ENCODE data around the gene RHBDF2. TPM values are rescaled to one million over a fixed set of nuclear protein-coding genes. Genes with fewer than 3 reads are reported as not detected.

RHBDF2 gene
- total RNA-seq, 1 donor from 2014 or later = 30.7 TPM

DNA sequence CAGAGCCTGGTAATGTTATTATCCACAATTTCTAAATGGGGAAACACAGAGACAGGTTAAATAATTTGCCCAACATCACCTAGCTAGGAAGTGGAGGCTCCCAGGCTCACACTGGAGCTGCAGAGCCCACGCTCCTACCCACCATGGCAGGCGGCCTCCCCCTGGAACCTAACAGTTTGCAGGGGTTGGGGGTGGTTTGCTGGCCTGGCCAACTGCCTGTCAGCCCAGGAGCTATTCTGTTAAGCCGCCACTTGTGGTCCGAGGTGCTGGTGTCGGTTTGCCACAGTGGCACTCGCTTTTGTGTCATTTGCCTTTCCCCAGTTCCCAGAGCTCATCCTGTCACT is 42.2 kb upstream of the RHBDF2 start:
- H3K36me3 ChIP-seq (ENCODE audit: insufficient read depth, low read length) = no peaks in the 10 kb centered on the region
- H3K27me3 ChIP-seq (ENCODE audit: insufficient read depth, low read length) = peaks cover 14% of the 10 kb centered on the region
- H3K4me3 ChIP-seq (ENCODE audit: insufficient read depth, low read depth, low read length) = no peak overlapping the region
- H3K36me3 Mint-ChIP-seq (ENCODE audit: low read depth, unreplicated experiment) = peaks cover 2% of the 10 kb centered on the region
- FAIRE-seq = no peak
- no peak overlapping the region for H3K9ac ChIP-seq (ENCODE audit: low read length)
- TF ChIP-seq EZH2 (IDR thresholded peaks at IDR 0.05; ENCODE audit: insufficient read depth, low read length) = no peak
- no peaks in the 10 kb centered on the region for H3K9me3 ChIP-seq (ENCODE audit: insufficient read depth, low read depth, low read length)
- no peaks in the 10 kb centered on the region for H3K79me2 ChIP-seq (ENCODE audit: insufficient read depth, low read length)
- H3K4me1 ChIP-seq (ENCODE audit: insufficient read depth, low read length) = peaks cover 45% of the 10 kb centered on the region
- peaks cover 27% of the 10 kb centered on the region for H3K27me3 Mint-ChIP-seq (ENCODE audit: low read depth, unreplicated experiment)
- peaks cover 30% of the 10 kb centered on the region for H3K4me1 Mint-ChIP-seq (ENCODE audit: low read depth, unreplicated experiment)
- H3K27ac Mint-ChIP-seq (ENCODE audit: unreplicated experiment) = no peak overlapping the region
- H3K4me2 ChIP-seq (ENCODE audit: low read length) = no peak overlapping the region
- H2AFZ ChIP-seq (ENCODE audit: low read depth, low read length) = no peak overlapping the region
- H3K27ac ChIP-seq (ENCODE audit: low read depth, low read length) = no peak overlapping the region
- no peaks in the 10 kb centered on the region for H3K9me3 Mint-ChIP-seq (ENCODE audit: unreplicated experiment)
- no peak for DNase-seq (ENCODE audit: low read depth)
- no peaks in the 10 kb centered on the region for H4K20me1 ChIP-seq (ENCODE audit: insufficient read depth, low read length)
- H3K4me3 Mint-ChIP-seq (ENCODE audit: unreplicated experiment) = no peak overlapping the region

DNA sequence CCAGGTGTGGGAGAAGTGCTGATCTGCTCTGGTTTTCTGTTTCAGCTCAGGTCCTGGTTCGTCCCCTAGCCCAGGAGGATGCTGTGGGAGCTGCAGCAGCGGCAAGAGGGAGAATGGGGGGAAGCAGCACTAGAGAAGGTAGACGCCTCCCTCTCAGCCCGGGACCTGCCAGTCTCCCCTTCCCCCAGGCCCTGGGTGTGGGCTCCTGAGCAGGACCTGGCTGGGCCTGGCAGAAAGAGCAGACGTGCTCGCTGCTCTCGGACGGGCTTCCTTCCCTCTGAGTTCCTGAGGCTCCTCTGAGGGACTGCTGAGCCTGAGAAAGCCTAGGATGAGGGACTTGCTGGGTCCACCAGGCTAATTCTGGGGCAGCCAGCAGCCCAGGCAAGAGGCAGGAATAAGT is 41.8 kb upstream of the RHBDF2 start:
- peaks cover 27% of the 10 kb centered on the region for H3K27me3 Mint-ChIP-seq (ENCODE audit: low read depth, unreplicated experiment)
- H3K27ac Mint-ChIP-seq (ENCODE audit: unreplicated experiment) = no peak overlapping the region
- Histone ChIP-seq H2AFZ (ENCODE audit: low read depth, low read length) (no peak overlapping the region), H3K79me2 (ENCODE audit: insufficient read depth, low read length) (no peaks in the 10 kb centered on the region), H3K9ac (ENCODE audit: low read length) (no peak overlapping the region), H3K9me3 (ENCODE audit: insufficient read depth, low read depth, low read length) (no peaks in the 10 kb centered on the region), H3K4me3 (ENCODE audit: insufficient read depth, low read depth, low read length) (no peak overlapping the region), H3K27me3 (ENCODE audit: insufficient read depth, low read length) (peaks cover 19% of the 10 kb centered on the region), H4K20me1 (ENCODE audit: insufficient read depth, low read length) (no peaks in the 10 kb centered on the region), H3K4me2 (ENCODE audit: low read length) (no peak overlapping the region), H3K36me3 (ENCODE audit: insufficient read depth, low read length) (no peaks in the 10 kb centered on the region), H3K27ac (ENCODE audit: low read depth, low read length) (no peak overlapping the region), H3K4me1 (ENCODE audit: insufficient read depth, low read length) (peaks cover 47% of the 10 kb centered on the region)
- H3K4me3 Mint-ChIP-seq (ENCODE audit: unreplicated experiment) = no peak overlapping the region
- H3K4me1 Mint-ChIP-seq (ENCODE audit: low read depth, unreplicated experiment) = peaks cover 30% of the 10 kb centered on the region
- DNase-seq (ENCODE audit: low read depth) (no peak), FAIRE-seq (no peak)
- peaks cover 2% of the 10 kb centered on the region for H3K36me3 Mint-ChIP-seq (ENCODE audit: low read depth, unreplicated experiment)
- no peak for TF ChIP-seq EZH2 (IDR thresholded peaks at IDR 0.05; ENCODE audit: insufficient read depth, low read length)
- TF ChIP-seq, protein P1, sequence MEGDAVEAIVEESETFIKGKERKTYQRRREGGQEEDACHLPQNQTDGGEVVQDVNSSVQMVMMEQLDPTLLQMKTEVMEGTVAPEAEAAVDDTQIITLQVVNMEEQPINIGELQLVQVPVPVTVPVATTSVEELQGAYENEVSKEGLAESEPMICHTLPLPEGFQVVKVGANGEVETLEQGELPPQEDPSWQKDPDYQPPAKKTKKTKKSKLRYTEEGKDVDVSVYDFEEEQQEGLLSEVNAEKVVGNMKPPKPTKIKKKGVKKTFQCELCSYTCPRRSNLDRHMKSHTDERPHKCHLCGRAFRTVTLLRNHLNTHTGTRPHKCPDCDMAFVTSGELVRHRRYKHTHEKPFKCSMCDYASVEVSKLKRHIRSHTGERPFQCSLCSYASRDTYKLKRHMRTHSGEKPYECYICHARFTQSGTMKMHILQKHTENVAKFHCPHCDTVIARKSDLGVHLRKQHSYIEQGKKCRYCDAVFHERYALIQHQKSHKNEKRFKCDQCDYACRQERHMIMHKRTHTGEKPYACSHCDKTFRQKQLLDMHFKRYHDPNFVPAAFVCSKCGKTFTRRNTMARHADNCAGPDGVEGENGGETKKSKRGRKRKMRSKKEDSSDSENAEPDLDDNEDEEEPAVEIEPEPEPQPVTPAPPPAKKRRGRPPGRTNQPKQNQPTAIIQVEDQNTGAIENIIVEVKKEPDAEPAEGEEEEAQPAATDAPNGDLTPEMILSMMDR (IDR thresholded peaks at IDR 0.05; ENCODE audit: insufficient read depth, low read depth, low read length) = no peak
- H3K9me3 Mint-ChIP-seq (ENCODE audit: unreplicated experiment) = no peaks in the 10 kb centered on the region

DNA sequence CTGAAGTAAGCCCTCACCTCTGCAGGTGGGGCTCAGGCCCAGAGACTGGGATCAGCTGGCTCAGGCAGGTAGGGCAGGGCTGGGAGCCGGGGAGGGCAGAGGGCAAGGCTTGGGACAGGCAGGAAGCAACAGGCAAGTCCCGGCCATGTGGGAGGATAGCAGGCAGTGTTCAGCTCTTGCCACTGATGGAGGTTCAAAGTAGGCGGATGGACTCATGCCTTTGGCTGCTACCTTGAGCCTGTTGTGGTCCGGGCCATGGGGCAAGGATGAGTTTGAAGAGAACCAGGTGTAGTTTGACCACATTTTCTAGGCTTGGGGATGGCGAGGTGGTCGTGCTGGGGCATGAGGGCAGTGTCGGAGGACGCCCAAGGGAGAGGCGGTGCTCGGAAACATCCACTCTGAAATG is 41.3 kb upstream of the RHBDF2 start:
- peaks cover 30% of the 10 kb centered on the region for H3K4me1 Mint-ChIP-seq (ENCODE audit: low read depth, unreplicated experiment)
- Histone ChIP-seq H3K4me1 (ENCODE audit: insufficient read depth, low read length) (peaks cover 48% of the 10 kb centered on the region), H3K27me3 (ENCODE audit: insufficient read depth, low read length) (peaks cover 20% of the 10 kb centered on the region), H3K4me2 (ENCODE audit: low read length) (no peak overlapping the region), H2AFZ (ENCODE audit: low read depth, low read length) (no peak overlapping the region), H3K36me3 (ENCODE audit: insufficient read depth, low read length) (no peaks in the 10 kb centered on the region), H3K9ac (ENCODE audit: low read length) (no peak overlapping the region), H3K27ac (ENCODE audit: low read depth, low read length) (no peak overlapping the region), H4K20me1 (ENCODE audit: insufficient read depth, low read length) (no peaks in the 10 kb centered on the region), H3K79me2 (ENCODE audit: insufficient read depth, low read length) (no peaks in the 10 kb centered on the region), H3K4me3 (ENCODE audit: insufficient read depth, low read depth, low read length) (no peak overlapping the region), H3K9me3 (ENCODE audit: insufficient read depth, low read depth, low read length) (no peaks in the 10 kb centered on the region)
- DNase-seq (ENCODE audit: low read depth) (no peak), FAIRE-seq (no peak)
- TF ChIP-seq, protein P1 (IDR thresholded peaks at IDR 0.05; ENCODE audit: insufficient read depth, low read depth, low read length) = no peak
- TF ChIP-seq EZH2 (IDR thresholded peaks at IDR 0.05; ENCODE audit: insufficient read depth, low read length) = no peak
- peaks cover 2% of the 10 kb centered on the region for H3K36me3 Mint-ChIP-seq (ENCODE audit: low read depth, unreplicated experiment)
- no peak overlapping the region for H3K4me3 Mint-ChIP-seq (ENCODE audit: unreplicated experiment)
- peaks cover 27% of the 10 kb centered on the region for H3K27me3 Mint-ChIP-seq (ENCODE audit: low read depth, unreplicated experiment)
- H3K9me3 Mint-ChIP-seq (ENCODE audit: unreplicated experiment) = no peaks in the 10 kb centered on the region
- H3K27ac Mint-ChIP-seq (ENCODE audit: unreplicated experiment) = no peak overlapping the region
